Suprapubic skin (tissue), 4 donors: ENCODE results near the gene ASCL5.

Source experiments
- EP300 ChIP-seq: sonication (generic); formaldehyde crosslinking; IDR thresholded peaks from one replicate; pipeline ENCODE4 v1.6.1; 2017; ENCODE audit warnings: antibody characterized with exemption
- POLR2A ChIP-seq, 2 donors: fragments of 450-650 bp; IDR thresholded peaks; one replicate each; pipeline ENCODE4 v1.6.1; 2017; ENCODE audit warnings: antibody characterized with exemption in 2 of 2, mild to moderate bottlenecking in 2 of 2, moderate library complexity in 2 of 2
- POLR2AphosphoS5 ChIP-seq, 3 donors: sonication (generic); formaldehyde crosslinking; IDR thresholded peaks; one replicate each; pipeline ENCODE4 v1.6.1; 2017; ENCODE audit warnings: antibody characterized with exemption in 3 of 3
- TF ChIP-seq, protein P1 (sequence below), 2 donors: fragments of 200-600 bp in 1 of 2; fragments of 450-650 bp in 1 of 2; sonication (generic) in 1 of 2; IDR thresholded peaks; one replicate each; pipeline ENCODE4 v1.5.1; 2016 to 2019; ENCODE audit warnings: antibody characterized with exemption in 2 of 2, mild to moderate bottlenecking in 1 of 2, moderate library complexity in 1 of 2

DNA sequence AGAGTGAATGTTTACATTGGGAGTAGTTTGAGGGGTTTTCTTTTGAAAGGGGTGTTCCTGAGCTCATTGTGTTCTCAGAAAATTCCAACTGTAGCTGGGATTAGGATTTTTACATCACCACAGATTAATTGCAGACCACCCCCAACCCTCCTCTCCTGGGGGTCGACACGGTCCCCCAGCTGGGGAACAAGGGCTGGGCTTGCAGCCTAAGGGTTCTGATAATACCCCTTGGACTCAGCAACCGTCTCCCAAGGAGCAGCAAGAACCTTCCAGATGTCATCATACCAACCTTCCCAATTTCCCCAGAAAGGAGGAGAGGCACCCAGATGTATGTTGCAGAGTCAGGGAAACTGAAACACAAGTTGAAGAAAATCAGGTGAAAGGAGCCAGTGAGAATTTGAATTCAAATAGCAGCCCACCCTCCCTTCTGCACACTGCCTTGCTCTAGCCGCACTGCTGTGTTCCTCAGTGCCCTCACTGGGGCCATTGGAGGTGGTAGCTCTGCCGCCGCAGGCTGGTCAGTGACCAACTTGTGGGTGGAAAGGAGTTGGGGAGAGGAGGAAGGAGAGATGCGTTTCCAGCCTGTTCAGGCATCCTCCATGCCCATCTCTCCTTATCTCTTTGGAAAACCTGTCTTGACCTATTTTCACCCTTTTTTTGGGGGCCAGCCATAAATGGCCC lies 49.0 kb upstream of the ASCL5 start:
- no peak for TF ChIP-seq POLR2AphosphoS5 (IDR thresholded peaks at IDR 0.05)
- TF ChIP-seq, protein P1, sequence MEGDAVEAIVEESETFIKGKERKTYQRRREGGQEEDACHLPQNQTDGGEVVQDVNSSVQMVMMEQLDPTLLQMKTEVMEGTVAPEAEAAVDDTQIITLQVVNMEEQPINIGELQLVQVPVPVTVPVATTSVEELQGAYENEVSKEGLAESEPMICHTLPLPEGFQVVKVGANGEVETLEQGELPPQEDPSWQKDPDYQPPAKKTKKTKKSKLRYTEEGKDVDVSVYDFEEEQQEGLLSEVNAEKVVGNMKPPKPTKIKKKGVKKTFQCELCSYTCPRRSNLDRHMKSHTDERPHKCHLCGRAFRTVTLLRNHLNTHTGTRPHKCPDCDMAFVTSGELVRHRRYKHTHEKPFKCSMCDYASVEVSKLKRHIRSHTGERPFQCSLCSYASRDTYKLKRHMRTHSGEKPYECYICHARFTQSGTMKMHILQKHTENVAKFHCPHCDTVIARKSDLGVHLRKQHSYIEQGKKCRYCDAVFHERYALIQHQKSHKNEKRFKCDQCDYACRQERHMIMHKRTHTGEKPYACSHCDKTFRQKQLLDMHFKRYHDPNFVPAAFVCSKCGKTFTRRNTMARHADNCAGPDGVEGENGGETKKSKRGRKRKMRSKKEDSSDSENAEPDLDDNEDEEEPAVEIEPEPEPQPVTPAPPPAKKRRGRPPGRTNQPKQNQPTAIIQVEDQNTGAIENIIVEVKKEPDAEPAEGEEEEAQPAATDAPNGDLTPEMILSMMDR (IDR thresholded peaks at IDR 0.05) = no peak
- no peak for TF ChIP-seq POLR2A (IDR thresholded peaks at IDR 0.05)
- no peak for TF ChIP-seq EP300
